ENCODE results near the gene TESMIN.

Gene TESMIN

DNA sequence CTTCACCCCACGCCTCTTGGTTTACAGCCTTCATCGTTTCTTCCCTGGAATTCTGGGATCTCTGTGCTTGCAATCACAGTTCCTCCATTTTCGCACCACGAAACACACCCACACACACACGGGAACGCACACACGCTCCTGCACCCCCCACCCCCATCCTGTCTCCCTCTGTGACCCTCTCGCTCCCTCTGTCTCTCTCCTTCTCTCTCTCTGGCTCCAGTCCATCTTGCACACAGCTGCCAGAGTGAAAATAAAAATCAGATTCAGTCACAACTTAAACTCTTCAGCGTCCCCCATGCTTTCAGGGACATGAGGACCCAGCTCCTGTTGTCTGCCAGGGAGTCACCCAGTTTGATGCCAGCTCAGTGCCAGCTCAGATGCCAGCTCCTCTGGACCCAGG, 64.0 kb downstream of the TESMIN start:
- peaks cover 47% of the 10 kb centered on the region for H3K27me3 Mint-ChIP-seq
- no peaks in the 10 kb centered on the region for H3K9me3 Mint-ChIP-seq
- no peak overlapping the region for H3K27ac Mint-ChIP-seq
- H3K36me3 Mint-ChIP-seq (ENCODE audit: low read depth), result no peaks in the 10 kb centered on the region
- no peak overlapping the region for H3K4me3 Mint-ChIP-seq
- peaks cover 18% of the 10 kb centered on the region for H3K4me1 Mint-ChIP-seq (ENCODE audit: low read depth)

DNA sequence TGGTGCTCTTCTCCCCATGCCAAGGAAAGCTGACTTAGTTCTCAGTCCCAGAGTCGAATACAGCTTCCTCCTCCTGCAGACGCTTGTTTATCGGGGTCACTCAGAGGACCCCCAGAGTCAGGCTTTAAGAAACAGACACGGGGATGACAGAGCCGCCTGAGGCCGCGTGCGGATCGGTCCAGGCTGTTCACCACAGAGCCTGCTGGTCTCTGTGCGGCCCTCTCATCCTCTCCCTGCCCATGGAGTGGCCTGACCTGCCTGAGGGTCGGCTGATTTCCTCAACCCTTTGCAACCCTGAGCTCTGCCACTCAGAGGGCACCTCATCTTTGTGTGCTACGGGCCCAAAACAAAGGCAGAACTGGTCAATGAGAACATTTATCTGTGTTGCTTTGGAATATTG, 64.8 kb downstream of the TESMIN start:
- no peaks in the 10 kb centered on the region for H3K9me3 Mint-ChIP-seq
- H3K27me3 Mint-ChIP-seq, result peaks cover 50% of the 10 kb centered on the region
- H3K4me3 Mint-ChIP-seq, result no peak overlapping the region

DNA sequence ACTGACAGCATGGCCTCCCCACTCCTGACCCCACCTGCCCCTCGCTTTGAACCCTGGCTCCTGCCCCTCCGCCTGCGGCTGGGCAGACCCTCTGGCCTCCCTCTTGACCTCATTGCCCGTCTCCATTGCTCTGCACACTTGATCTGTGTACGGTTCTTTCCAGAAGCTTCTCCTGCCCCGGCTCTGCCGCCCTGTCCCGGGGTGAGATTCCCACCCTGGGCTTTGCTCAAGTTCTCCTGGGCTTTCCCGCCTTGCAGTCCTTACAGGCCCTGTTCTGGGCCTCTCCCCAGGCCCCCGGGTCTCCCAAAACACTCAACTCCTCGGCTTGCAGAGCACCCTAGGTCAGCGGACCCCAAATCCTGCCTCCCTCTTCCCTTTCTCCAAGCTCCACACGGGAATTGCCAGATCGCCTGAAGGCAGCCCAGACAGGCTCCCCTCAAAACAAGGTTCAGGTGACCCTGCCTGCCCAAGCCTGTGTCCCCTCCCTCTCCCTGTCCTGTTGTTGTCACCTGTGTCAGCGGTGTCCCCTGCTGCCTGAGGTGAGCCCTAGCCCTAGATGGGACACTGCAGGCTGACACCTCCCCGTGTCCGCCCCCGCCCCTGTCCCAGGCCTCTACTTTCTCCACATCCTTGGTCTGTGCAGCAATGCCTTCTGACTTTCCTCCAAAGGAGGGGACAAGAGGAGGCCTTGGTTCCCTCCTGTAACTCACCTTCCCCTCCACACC, 65.5 kb downstream of the TESMIN start:
- Mint-ChIP-seq H3K36me3 (ENCODE audit: low read depth) (no peaks in the 10 kb centered on the region), H3K4me1 (ENCODE audit: low read depth) (peaks cover 13% of the 10 kb centered on the region), H3K27me3 (peaks cover 44% of the 10 kb centered on the region), H3K4me3 (peak overlapping the region; percentile 51), H3K27ac (no peak overlapping the region), H3K9me3 (no peaks in the 10 kb centered on the region)

More for the DNA sequence above, 64.8 kb downstream of the TESMIN start:
- peaks cover 18% of the 10 kb centered on the region for H3K4me1 Mint-ChIP-seq (ENCODE audit: low read depth)
- no peaks in the 10 kb centered on the region for H3K36me3 Mint-ChIP-seq (ENCODE audit: low read depth)
- no peak overlapping the region for H3K27ac Mint-ChIP-seq

DNA sequence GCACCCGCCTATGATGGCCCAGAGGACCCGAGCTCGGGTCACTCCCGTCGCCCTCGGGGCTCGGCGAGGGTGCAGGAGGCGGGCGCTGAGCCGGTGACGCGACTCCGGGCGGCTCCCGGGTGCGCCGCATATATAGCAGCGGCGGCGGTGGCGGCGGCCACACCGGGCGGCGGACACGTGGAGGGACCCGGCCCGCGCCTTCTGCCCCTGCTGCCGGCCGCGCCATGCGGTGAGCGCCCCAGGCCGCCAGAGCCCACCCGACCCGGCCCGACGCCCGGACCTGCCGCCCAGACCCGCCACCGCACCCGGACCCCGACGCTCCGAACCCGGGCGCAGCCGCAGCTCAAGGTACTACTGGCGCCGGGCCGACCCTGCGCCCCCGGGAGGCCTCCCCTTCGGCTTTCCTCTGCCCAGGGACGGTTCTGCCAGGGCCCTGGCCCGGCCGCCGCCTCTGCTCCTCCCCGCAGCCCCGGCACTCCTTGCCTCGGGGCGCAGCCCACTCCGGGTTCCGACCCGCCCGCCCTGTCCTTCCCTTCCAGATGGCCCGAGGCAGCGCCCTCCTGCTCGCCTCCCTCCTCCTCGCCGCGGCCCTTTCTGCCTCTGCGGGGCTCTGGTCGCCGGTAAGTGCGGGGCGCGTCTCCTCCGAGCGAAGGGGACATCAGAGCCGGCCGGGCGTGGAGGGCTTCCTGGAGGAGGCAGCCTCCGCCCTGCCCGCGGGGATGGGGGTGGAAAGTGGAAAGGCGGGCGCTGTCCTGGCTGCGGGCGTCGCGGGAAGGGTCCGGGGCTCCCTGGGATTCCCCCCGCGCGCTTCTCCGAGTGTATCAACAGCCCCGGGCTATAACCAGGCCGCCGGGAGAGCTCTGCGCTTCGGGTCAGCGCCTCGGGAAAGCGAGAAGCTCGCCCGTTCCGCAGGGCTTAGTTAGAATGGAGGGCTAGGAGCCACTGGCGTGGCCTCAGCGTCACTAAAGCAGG, 66.6 kb downstream of the TESMIN start, which contains the start of gene GAL:
TSS of gene GAL (plus strand) at position 160 of the 972 bp plus-strand sequence. CDS start at position 540, 380 bp downstream.
- no peaks in the 10 kb centered on the region for H3K9me3 Mint-ChIP-seq
- no peak within 1 kb of the TSS for H3K27ac Mint-ChIP-seq
- H3K36me3 Mint-ChIP-seq (ENCODE audit: low read depth), result no peaks in the 10 kb centered on the region
- no peak within 1 kb of the TSS for H3K4me3 Mint-ChIP-seq
- peaks cover 5% of the 10 kb centered on the region for H3K4me1 Mint-ChIP-seq (ENCODE audit: low read depth)
- H3K27me3 Mint-ChIP-seq, result peaks cover 44% of the 10 kb centered on the region

DNA sequence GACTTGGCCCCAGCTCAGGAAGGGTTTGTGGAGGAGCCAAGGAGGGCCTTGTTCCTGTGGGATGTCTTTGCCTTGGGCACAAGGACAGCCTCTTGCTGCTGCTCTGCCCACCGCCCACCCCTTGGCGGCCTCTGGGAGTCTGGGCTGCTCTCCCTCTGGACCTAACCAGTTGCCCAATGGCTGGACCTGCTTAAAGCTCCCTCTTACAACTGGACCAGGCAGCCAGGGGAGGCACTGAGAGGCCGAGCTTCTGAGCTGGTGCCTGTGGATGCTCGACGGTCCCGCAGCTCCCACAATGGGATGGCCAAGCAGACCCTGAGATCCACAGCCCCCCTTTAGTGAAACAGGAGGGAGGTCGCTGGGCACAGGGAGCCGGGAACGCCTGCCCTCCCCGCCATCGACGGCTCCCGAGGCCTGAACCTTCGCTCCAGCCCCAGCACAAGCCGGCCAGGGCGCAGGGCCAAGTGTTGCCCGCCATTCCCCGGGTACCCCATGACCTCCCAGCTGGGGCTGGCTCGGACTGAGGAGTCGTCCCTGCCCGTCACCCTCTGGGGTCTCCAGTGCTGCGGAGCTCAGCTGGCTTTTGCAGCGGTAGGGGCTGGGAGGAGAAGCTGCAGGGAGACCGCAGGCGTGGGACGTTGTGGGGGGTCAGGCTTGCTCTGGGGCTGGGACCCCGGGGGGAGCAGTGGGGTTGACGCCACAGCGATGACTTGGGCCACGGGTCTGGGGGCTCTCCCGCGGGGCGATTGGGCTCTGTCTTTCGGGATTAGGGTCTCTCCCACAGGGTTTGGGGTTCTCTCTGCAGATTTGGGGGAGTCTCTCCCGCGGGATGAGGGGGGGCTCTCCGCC, 67.6 kb downstream of the TESMIN start:
- H3K27ac Mint-ChIP-seq, result no peak overlapping the region
- no peaks in the 10 kb centered on the region for H3K9me3 Mint-ChIP-seq
- H3K36me3 Mint-ChIP-seq (ENCODE audit: low read depth), result no peaks in the 10 kb centered on the region
- peaks cover 43% of the 10 kb centered on the region for H3K27me3 Mint-ChIP-seq
- H3K4me1 Mint-ChIP-seq (ENCODE audit: low read depth), result peaks cover 5% of the 10 kb centered on the region
- no peak overlapping the region for H3K4me3 Mint-ChIP-seq

DNA sequence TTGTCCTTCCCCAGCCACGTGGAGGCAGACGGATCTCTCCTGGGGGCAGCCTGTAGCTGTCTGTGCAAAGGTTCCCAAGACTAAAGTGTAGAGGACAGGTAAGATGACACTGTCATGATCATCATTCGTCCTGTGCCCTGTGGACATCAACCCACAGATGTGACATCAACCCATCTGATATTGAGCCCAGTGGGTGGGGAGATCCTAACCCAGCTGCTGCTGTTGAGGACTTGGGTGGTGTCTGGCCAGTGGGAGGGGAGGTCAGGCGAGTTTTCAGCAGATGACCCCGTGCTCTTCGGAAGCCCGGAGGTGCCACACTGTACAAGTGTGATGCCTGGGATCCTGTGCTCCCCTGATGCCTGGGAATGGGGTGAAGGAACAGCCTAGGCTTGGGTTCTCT, 68.2 kb downstream of the TESMIN start:
- H3K4me1 Mint-ChIP-seq (ENCODE audit: low read depth), result peaks cover 5% of the 10 kb centered on the region
- H3K36me3 Mint-ChIP-seq (ENCODE audit: low read depth), result no peaks in the 10 kb centered on the region
- H3K27ac Mint-ChIP-seq, result no peak overlapping the region
- no peak overlapping the region for H3K4me3 Mint-ChIP-seq
- peaks cover 41% of the 10 kb centered on the region for H3K27me3 Mint-ChIP-seq
- no peaks in the 10 kb centered on the region for H3K9me3 Mint-ChIP-seq

DNA sequence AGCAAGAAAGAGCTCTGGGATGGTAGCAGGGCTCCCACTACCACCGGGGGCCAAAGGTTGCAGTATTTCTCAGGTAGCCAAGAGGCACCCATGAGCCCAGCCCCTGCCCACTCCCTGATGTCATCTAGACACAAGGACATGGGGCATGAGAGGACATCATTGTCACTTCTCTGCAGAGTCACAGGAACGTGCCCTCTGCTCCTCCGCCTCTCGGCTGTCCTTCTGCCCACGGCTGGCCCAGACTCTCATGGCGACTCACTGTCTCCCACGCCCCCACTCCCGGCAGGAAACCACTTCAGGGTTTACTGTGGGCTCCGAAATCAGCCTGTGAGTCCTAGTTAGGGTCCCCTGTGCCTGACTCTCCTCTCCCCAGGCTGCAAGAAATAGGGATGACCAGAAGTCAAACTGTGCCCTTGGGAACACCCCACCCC, 68.8 kb downstream of the TESMIN start:
- Mint-ChIP-seq H3K9me3 (no peaks in the 10 kb centered on the region), H3K36me3 (ENCODE audit: low read depth) (no peaks in the 10 kb centered on the region), H3K27me3 (peaks cover 41% of the 10 kb centered on the region), H3K4me3 (no peak overlapping the region), H3K27ac (no peak overlapping the region), H3K4me1 (ENCODE audit: low read depth) (peaks cover 5% of the 10 kb centered on the region)

DNA sequence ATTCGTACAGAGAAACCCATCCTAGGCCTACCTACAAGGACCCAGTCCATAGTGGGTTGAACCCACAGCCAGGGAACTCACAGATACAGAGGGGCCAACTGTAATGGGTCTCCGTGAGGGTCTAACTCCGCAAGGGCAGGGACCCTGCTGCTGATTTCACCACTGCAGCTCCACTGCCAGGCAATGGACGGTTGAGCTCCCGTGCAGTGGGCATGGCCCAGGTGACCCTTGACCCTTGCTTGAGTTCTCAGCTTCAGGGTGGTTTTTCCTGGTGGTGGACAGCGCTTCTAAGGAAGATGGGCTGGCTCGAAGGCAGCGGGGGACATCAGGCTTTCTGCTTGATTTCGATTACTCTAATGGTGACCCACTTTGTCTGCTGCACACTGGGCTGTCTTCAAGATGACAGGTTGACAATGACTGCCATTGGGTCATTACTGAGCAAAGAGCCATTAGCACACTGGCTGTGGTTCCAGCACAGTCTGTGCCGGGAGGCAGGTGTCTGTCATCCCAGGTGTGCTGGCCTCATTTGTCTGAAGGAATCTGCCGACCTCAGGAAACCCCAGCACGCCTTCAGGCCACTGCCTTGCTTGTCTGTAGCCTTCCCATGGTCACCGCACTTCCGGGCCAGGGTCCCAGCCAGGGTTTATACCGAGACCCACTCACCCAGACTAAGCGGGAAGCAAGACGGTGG, 70.6 kb downstream of the TESMIN start:
- Mint-ChIP-seq H3K4me3 (no peak overlapping the region), H3K27ac (no peak overlapping the region), H3K4me1 (ENCODE audit: low read depth) (peaks cover 5% of the 10 kb centered on the region), H3K27me3 (peaks cover 30% of the 10 kb centered on the region), H3K36me3 (ENCODE audit: low read depth) (no peaks in the 10 kb centered on the region), H3K9me3 (no peaks in the 10 kb centered on the region)

DNA sequence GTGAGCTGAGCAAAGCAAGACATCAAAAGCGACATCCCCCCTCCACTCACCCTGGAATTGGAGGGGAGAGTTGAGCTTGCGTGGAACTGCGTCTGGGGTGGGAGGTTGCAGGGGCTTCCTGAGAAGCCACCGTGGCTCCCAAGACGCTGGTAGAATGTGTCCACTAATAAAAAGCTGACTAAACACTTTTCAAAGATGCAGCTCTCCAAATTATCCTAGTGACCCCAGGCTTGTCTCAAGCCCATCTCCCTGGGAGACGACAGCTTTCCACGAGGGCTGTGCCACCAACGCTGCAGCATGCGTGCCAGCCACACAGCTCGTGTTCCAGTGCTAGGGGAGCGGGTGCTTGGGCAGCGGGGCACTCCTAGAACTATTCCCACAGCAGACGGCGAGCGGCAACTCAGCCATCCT, 73.3 kb downstream of the TESMIN start:
- Mint-ChIP-seq H3K4me3 (no peak overlapping the region), H3K4me1 (ENCODE audit: low read depth) (no peaks in the 10 kb centered on the region), H3K27ac (no peak overlapping the region), H3K27me3 (peaks cover 23% of the 10 kb centered on the region), H3K36me3 (ENCODE audit: low read depth) (no peaks in the 10 kb centered on the region), H3K9me3 (no peaks in the 10 kb centered on the region)

DNA sequence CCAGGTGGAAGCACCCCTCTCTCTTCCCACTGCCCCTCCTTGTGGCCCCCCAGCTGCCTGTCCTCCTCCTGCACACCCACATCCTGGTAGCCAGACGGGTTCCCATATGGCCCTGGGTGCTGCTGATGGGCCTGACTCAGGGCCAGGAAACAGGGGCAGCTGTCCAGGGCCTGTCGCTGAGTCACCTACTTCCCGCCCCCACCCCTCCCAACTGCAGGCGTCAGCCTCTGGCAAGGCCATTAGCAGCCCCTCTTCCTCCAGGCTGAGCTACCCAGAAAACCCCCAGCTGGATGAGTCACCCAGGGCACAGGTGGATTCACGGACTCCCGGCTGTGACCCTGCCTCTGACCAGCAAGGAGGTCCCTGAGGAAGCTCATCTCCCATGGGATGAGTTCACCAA, 73.9 kb downstream of the TESMIN start:
- no peak overlapping the region for H3K4me3 Mint-ChIP-seq
- no peaks in the 10 kb centered on the region for H3K4me1 Mint-ChIP-seq (ENCODE audit: low read depth)
- no peak overlapping the region for H3K27ac Mint-ChIP-seq
- no peaks in the 10 kb centered on the region for H3K9me3 Mint-ChIP-seq
- H3K36me3 Mint-ChIP-seq (ENCODE audit: low read depth), result no peaks in the 10 kb centered on the region
- peaks cover 24% of the 10 kb centered on the region for H3K27me3 Mint-ChIP-seq

DNA sequence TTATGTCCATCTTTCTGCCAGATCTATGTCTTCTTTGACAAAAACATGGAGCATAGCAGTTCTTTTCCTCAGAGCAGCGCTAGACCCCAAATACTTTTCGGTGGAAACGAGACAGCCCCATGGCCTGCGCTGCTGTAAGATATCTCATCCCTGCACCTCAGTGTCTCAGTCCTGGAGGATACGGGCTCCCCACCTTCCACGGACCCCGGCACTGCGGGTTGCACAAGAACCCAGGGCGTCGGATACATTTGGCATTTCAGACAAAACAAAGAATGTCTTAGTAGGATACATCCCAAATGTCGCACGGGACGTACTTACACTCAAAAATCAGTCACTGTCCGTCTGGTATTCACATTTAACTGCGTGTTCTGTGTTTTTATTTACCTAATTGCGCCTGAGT, 76.9 kb downstream of the TESMIN start:
- Mint-ChIP-seq H3K27me3 (peaks cover 20% of the 10 kb centered on the region), H3K27ac (no peak overlapping the region), H3K36me3 (ENCODE audit: low read depth) (no peaks in the 10 kb centered on the region), H3K9me3 (no peaks in the 10 kb centered on the region), H3K4me1 (ENCODE audit: low read depth) (no peaks in the 10 kb centered on the region), H3K4me3 (no peak overlapping the region)

DNA sequence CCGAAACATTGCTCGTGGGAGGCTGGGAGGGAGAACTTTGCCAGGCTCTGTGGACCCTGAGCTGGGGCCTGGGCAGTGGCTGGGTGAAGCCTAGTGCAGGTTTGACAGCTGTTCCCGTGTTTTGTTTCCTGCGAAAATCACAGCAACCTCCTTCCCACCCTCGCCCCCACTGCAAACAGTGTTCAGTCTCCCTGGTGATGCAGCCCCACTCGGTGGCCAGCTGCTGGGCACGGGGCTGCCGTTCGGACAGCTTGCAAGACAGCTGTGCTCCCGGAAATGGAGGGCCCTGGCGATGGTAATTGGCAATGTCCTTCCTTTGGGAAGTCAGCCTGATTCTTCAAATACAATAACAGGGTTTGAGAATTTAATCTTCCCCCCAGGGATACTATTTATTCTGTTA, 77.3 kb downstream of the TESMIN start:
- no peaks in the 10 kb centered on the region for H3K36me3 Mint-ChIP-seq (ENCODE audit: low read depth)
- no peaks in the 10 kb centered on the region for H3K9me3 Mint-ChIP-seq
- H3K27ac Mint-ChIP-seq, result no peak overlapping the region
- H3K4me1 Mint-ChIP-seq (ENCODE audit: low read depth), result no peaks in the 10 kb centered on the region
- H3K4me3 Mint-ChIP-seq, result no peak overlapping the region
- H3K27me3 Mint-ChIP-seq, result peaks cover 20% of the 10 kb centered on the region

DNA sequence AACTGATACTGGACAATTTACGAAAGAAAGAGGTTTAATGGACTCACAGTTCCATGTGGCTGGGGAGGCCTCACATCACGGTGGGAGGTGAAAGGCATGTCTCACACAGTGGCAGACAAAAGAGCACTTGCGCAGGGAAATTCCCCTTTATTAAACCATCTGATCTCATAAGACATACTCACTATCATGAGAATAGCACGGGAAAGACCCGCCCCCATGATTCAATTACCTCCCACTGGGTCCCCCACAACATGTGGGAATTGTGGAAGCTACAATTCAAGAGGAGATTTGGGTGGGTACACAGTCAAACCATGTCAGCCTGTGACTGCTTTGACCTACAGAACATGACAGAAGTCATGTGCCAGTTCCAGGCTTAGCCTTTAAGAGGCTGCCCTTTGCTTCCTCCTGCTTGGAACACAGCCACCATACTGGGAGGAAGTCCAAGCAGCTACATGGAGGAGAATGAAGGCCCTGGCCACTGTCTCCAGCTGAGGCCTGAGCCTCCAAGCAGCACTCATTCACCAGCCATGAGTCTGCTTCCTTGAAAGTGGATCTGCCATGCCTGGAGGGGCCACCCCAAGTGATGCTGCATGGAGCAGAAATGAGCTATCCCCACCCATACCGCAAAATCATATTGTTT, 77.9 kb downstream of the TESMIN start:
- Mint-ChIP-seq H3K27me3 (peaks cover 20% of the 10 kb centered on the region), H3K4me1 (ENCODE audit: low read depth) (no peaks in the 10 kb centered on the region), H3K27ac (no peak overlapping the region), H3K36me3 (ENCODE audit: low read depth) (no peaks in the 10 kb centered on the region), H3K4me3 (no peak overlapping the region), H3K9me3 (no peaks in the 10 kb centered on the region)
